Dermis blood vessel endothelial cell (primary cell): ENCODE measurements around the gene GATAD2A. TPM values are rescaled to one million over a fixed set of nuclear protein-coding genes. Genes with fewer than 3 reads are reported as not detected.

Experiments
- DNase-seq: peaks from one replicate; pipeline ENCODE4 v3.0.0; 2010
- total RNA-seq: library from RNA; depleted of rRNA; stranded (reverse); fragments of >200 nt; gene quantifications from 2 replicates; pipeline ENCODE4 v1.2.3, GENCODE V29; 2014

Gene GATAD2A
- total RNA-seq, 1 donor from 2014 or later: 47.0 TPM

- no peak for DNase-seq
These were observed 127.6 kb downstream of the GATAD2A start for GRCh38 chr19:19532806-19533701.

GRCh38 chr19:19533841-19534240, 128.4 kb downstream of the GATAD2A start:
- no peak for DNase-seq

GRCh38 chr19:19534556-19535265, 129.2 kb downstream of the GATAD2A start:
- no peak for DNase-seq

GRCh38 chr19:19535311-19536191, 130.1 kb downstream of the GATAD2A start:
- no peak for DNase-seq

GRCh38 chr19:19537075-19538048, 131.9 kb downstream of the GATAD2A start:
- DNase-seq: no peak

DNA sequence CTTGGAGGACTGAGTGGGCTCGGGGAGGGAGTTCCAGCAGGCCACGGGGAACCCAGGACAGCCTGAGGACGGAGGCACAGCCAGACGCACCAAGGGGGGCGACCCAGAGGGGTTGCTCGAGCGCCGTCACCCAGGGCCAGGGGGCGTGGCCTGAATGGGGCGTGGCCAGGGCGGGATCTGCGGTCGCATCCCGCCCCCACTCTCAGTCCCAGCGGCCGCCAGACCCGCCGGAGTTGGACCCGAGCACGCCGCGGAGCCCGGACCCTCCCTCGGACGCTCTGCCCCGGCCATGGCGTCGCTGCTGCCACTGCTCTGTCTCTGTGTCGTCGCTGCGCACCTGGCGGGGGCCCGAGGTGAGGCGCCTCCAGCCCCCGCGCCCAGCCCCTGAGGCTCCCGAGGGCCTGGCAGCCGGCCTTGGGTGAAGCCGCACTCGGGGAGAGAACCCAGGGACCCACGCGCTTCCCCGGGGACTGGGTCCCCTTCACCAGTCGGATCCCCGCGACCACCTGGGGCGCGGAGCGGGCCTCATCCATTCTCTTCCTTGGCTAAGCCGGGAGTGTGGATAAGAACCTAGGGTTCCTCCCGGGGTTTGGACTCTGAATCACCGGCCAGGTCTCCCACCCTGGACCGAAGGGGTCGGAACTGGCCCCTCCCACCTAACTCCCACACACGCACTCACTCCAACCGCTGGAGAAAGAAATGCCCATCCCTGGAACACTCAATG, 132.7 kb downstream of the GATAD2A start, which contains the start of gene CILP2:
Gene CILP2, plus strand, starts transcription at position 205 of the 724 bp plus-strand sequence. Its CDS starts 85 bp downstream, at position 290.
- DNase-seq: no peak

- DNase-seq: no peak
These were observed 133.3 kb downstream of the GATAD2A start for GRCh38 chr19:19538785-19539166.

DNA sequence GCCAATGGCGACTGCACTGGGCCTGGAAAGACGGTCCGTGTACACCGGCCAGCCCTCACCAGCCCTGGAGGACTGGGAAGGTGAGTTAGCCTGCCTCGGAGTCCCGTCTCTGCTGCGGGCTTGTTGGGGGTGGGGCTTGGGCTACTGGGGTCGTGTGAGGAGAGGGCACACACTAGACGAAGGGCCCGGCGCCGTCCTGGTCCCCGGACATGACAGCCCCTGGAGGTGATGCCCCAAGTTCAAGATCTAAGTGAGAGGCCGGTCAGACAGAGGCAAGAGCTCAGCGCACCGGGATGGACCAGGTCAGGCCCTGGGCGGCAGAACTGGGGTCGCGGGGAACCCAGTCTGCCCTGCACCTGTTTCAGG, 134.2 kb downstream of the GATAD2A start:
- no peak for DNase-seq

GRCh38 chr19:19540064-19540714, 134.7 kb downstream of the GATAD2A start:
- peak; percentile 44 for DNase-seq

DNA sequence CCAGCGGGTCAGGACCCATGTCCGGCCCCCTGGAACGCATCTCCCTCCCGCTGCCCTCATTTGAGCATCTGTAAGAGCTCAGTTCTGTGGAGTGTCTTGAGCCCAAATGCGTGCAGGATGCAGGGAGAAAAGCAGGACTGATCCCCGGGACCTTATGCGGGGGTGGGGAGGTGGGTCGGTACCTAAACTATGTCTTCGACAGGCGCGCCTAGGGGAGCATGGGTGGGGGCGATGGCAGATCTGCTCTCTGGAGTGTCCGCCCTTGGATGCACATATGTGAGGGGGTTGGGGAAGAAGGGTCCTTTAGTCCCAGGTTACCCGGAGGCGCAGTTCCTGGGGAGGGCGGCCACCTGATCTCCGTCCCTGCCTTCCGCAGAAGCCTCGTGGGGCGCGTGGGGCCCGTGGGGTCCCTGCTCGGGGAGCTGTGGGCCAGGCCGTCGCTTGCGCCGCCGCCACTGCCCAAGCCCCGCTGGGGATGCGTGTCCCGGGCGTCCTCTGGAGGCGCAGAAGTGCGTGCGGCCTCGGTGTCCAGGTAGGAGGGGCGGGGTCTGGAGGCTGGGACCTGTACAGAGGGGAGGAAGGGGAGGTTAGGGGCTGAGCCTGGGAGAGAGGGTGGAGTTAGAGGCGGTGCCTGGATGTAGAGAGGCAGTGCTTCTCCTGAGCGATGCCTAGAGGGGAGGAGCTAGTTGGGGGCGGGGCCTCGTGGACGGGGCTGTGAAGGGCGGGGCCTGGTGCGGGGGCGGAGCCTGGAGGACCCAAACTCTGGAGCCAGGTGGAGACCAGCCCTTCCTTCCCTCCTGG, 135.4 kb downstream of the GATAD2A start:
- DNase-seq: peak; percentile 42

DNA sequence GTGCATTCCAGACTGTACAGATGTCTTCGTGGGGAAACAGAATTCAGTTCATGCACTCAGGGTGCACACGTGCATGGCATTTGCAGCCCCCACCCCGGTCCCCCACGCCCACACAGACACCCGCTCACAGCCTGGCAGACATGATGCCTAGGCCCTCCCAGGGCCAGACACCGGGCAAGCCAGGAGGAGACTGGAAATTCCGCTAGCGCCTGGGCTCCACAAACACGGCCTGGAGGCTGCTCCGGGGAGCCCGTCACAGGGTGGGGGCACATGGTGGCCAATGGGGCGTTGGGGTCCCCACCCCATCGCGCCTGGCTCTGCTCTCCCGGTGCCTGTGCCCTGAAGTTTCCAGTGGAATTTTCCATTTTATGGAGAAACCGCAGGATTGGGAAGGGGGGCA, 136.1 kb downstream of the GATAD2A start:
- DNase-seq: no peak

DNA sequence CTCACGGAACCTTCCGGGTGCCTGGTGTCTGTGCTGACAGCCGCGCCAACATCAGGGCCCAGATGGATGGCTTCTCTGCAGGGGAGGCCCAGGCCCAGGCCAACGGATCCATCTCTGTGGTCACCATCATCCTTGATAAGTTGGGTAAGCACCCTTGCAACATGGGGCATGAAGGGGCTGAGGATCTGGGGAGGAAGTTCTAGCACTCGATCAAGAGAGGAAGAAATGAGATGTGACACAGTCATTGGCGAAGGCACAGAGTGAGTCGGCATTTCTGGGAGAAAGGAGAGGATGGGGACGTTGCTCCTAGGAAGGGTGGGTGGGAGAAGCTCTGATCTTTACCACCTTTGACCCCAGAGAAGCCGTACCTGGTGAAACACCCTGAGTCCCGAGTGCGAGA, 137.0 kb downstream of the GATAD2A start:
- no peak for DNase-seq

- DNase-seq: no peak
These were observed 137.6 kb downstream of the GATAD2A start for GRCh38 chr19:19543101-19543500.

- DNase-seq: no peak
These were observed 138.2 kb downstream of the GATAD2A start for GRCh38 chr19:19543640-19544039.

- DNase-seq: no peak
These were observed 138.9 kb downstream of the GATAD2A start for GRCh38 chr19:19544257-19544953.

DNA sequence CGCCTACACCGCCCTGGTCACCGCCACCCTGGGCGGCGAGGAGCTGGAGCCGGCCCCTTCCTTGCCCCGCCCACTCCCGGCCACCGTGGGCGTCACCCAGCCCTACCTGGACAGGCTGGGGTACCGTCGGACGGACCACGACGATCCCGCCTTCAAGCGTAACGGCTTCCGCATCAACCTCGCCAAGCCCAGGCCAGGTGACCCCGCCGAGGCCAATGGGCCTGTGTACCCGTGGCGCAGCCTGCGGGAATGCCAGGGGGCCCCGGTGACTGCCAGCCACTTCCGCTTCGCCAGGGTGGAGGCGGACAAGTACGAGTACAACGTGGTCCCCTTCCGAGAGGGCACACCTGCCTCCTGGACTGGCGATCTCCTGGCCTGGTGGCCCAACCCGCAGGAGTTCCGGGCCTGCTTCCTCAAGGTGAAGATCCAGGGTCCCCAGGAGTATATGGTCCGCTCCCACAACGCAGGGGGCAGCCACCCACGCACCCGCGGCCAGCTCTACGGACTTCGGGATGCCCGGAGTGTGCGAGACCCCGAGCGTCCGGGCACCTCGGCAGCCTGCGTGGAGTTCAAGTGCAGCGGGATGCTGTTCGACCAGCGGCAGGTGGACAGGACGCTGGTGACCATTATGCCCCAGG, 139.6 kb downstream of the GATAD2A start:
- no peak for DNase-seq

GRCh38 chr19:19545707-19546106, 140.2 kb downstream of the GATAD2A start:
- DNase-seq: no peak

- DNase-seq: no peak
These were observed 141.3 kb downstream of the GATAD2A start for GRCh38 chr19:19546751-19547162.
